GM12891 (cell line): ENCODE results near the gene FAM185A. TPM values are rescaled to one million over a fixed set of nuclear protein-coding genes. Genes with fewer than 3 reads are reported as not detected.
"Not testable (repeated sequence)": the region's sequence is repeated elsewhere in the genome, so short reads cannot be mapped to it uniquely, and the experiment has no call there.

ENCODE experiments used
- DNase-seq: peaks from one replicate; pipeline ENCODE4 v3.0.0; 2011; ENCODE audit warnings: low spot score; ENCODE audit not compliant: insufficient read length
- FAIRE-seq: peaks from 2 replicates; lab custom pipeline; 2011; peaks lifted over from hg19 to GRCh38; lab: Jason Lieb, UNC
- POLR2A ChIP-seq: IDR thresholded peaks from 2 replicates; pipeline ENCODE4 v1.6.1; 2011; ENCODE audit warnings: low read depth, low read length, control low read depth
- POU2F2 ChIP-seq: IDR thresholded peaks from 2 replicates; pipeline ENCODE4 v1.6.1; 2011; ENCODE audit warnings: low read depth, mild to moderate bottlenecking, control low read depth, low read length, moderate library complexity
- SPI1 ChIP-seq: IDR thresholded peaks from 2 replicates; pipeline ENCODE4 v1.6.1; 2011; ENCODE audit warnings: low read depth, low read length, control low read depth
- polyA plus RNA-seq: library from polyadenylated mRNA; unstranded; fragments of >200 nt; gene quantifications from one replicate; pipeline ENCODE4 v1.2.1, GENCODE V29; 2012; ENCODE audit warnings: low read depth, missing spikeins, inconsistent platforms; ENCODE audit not compliant: missing spikeins

Gene FAM185A
- 4.0 TPM for polyA plus RNA-seq

- peak; percentile 63 for DNase-seq
- FAIRE-seq = peak; percentile 99
- 0 out of 2 replicates have a peak, but pooled peaks have one; percentile 46 for TF ChIP-seq POU2F2
Observed at GRCh38 chr7:102748605-102749444, at the start of gene FAM185A. Gene FAM185A, plus strand, starts transcription at chr7:102748999. Its CDS starts 209 bp downstream, at chr7:102749208.

DNA sequence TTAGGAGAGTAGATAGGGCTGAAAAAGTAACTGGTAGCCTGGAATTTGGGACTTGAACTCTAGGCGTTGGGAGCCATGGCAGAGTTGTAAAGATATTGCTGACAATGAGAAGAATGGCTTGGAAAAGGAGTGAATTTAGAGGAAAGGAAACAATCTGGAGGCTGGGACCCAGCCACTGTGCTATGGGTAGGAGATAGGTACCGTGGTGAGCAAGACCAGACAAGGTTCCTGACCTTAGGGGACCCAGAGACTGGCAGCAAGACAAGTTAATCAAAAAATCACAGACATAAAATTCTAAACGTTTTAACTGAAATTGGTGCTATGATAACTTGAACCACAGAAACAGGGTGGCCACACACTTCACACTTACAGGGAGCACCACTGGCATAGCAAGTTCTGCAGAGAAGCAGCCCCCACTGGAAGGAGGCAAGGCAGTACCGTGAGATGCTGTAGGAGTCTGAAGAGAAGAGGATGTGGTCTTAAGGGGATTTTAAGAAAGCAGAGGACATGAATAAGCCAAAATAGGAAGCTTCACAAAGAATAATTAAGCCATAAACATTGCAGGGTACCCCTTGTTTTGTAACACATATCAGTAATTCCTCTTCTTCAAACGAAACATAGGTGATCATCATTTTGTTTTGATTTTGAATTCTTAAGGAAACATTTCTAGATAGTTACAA, 35.6 kb upstream of the FAM185A start:
- TF ChIP-seq POU2F2 (0 out of 2 replicates have a peak, but pooled peaks have one; percentile 40), POLR2A (0 out of 2 replicates have a peak, but pooled peaks have one; percentile 31), SPI1 (peak; percentile 59)
- FAIRE-seq, DNase-seq: not testable (repeated sequence)

DNA sequence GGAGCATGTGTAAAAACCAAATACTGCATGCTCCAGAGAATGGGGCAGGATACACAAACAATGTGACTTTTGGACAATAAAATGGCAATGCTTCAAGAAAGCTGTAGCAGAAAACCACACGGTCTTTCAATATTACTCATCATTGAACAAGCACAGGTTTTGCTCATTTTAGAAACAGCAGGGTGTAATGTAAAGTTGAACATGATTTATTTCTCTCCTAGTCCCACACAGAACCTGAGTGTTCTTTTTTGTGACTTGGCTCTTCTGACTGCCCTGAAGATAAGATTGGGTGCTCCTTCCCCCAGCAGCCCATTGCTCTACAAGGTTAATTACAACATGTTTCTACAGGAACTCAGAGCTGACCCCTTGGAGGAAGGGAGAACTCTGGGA, 35.1 kb upstream of the FAM185A start:
- not testable (repeated sequence) for DNase-seq
- FAIRE-seq = peak; percentile 95

GRCh38 chr7:102714774-102715522, 33.9 kb upstream of the FAM185A start:
- FAIRE-seq = peak; percentile 84
- not testable (repeated sequence) for DNase-seq

DNA sequence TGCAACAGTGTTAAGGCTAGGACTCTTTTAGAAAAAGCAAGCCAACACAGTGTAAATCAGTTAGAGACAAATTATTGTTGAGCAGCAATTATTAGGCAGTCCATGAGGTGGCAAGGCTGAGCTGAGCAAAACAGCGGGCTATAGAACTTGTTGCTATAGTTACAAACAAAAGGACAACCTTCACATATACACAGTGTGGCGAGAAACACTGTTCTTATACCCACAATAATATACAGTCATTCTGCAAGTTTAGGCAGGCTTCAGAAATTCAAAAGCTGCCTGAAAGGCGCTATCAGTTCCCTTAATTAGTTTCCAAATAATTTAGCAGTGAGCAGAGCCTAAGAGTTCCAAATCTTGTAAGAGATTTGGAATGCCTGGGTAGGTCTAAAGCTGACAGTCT, 33.1 kb upstream of the FAM185A start:
- DNase-seq = not testable (repeated sequence)
- FAIRE-seq = peak; percentile 97

DNA sequence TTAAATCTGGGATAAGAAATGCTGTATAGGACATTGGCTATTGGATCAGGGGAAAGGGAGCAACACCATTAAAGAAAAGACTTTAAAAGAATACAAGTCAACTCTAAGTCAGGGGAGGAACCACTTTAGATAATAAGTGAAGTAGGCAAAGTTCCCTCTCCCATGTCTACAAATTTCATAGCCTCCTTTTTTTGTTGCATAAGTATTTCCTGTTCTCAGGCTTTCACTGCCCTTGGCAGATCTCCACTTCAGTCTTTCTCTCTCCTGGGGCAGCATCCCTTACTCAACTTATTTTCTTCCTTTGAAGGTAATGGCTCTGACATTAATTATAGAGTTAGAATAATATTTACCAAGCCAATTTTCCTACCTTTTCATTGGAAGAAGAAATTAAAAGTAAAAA, 30.3 kb upstream of the FAM185A start:
- not testable (repeated sequence) for DNase-seq, FAIRE-seq

More for the DNA sequence above, 33.1 kb upstream of the FAM185A start:
- TF ChIP-seq SPI1 = peak; percentile 64

DNA sequence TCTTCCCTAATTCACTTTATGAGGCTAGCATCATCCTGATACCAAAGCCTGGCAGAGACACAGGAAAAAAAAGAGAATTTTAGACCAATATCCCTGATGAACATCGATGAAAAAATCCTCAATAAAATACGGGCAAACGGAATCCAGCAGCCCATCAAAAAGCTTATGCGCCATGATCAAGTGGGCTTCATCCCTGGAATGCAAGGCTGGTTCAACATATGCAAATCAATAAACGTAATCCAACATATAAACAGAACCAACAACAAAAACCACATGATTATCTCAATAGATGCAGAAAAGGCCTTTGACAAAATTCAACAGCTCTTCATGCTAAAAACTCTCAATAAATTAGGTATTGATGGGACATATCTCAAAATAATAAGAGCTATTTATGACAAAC, 22.6 kb upstream of the FAM185A start:
- FAIRE-seq, DNase-seq: not testable (repeated sequence)

DNA sequence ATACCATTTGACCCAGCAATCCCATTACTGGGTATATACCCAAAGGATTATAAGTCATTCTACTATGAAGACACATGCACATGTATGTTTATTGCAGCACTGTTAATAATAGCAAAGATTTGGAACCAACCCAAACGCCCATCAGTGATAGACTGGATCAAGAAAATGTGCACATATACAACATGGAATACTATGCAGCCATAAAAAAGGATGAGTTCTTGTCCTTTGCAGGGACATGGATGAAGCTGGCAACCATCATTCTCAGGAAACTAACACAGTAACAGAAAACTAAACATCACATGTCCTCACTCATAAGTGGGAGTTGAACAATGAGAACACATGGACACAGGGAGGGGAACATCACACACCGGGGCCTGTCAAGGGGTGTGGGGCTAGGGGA, 19.1 kb upstream of the FAM185A start:
- not testable (repeated sequence) for DNase-seq, FAIRE-seq

DNA sequence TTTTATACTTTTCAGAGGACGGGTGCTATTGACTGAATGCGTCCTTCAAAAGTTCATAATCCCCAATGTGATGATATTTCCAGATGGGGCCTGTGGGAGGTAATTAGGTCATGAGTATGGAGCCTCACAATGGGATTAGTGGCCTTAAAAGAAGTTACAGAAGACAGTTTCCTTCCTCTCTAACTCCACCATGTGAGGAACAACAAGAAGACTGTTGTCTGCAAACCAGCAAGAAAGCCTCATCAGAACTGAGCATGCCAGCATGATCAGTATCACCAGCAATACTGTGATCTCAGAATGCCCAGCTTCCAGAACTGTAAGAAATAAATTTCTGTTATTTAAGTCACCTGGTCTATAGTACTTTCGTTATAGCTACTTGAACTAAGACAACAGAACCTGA, 18.4 kb upstream of the FAM185A start:
- FAIRE-seq, DNase-seq: not testable (repeated sequence)

- FAIRE-seq = peak; percentile 87
- DNase-seq = not testable (repeated sequence)
- peak; percentile 43 for TF ChIP-seq SPI1
Observed at GRCh38 chr7:102742002-102742771, 6.6 kb upstream of the FAM185A start.

GRCh38 chr7:102743861-102744260, 4.9 kb upstream of the FAM185A start:
- FAIRE-seq = peak; percentile 35
- DNase-seq = not testable (repeated sequence)

GRCh38 chr7:102745494-102746288, 3.1 kb upstream of the FAM185A start:
- DNase-seq, FAIRE-seq: not testable (repeated sequence)

DNA sequence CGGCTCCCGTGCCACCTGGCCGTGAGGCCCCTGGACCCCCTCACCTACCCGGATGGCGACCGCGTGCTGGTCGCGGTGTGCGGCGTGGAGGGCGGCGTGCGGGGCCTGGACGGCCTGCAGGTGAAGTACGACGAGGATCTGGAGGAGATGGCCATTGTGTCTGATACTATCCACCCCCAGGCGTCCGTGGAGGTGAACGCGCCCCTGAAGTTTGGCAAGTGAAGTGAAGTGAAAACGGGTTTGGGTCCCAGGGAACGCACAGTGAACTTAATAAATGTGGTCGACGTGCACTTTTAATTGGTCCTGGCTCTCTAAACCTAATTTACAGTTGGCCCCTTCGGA, 617 bp downstream of the FAM185A start:
- FAIRE-seq, DNase-seq: not testable (repeated sequence)

- FAIRE-seq = not testable (repeated sequence)
Observed at GRCh38 chr7:102758227-102758626, 9.4 kb downstream of the FAM185A start.

DNA sequence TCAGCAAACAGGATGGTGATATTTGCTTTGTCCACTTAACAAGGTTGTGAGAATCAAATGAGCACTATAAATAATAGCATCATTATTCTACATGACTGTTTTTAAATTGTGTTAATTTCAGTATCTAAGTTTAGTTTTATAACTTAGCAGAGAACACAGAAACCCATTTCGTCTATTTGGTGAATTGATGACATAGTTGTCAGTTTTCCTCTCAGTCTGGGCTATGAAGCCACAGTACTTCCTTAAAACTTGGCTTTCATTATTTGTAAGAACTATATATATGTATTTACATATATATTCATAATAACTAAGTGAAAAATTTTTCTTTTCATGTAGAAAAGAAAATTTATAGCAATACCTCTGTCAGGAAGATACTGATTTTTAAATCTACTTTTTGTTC, 11.1 kb downstream of the FAM185A start:
- not testable (repeated sequence) for FAIRE-seq, DNase-seq

More at GRCh38 chr7:102758227-102758626, 9.4 kb downstream of the FAM185A start:
- not testable (repeated sequence) for DNase-seq

- DNase-seq, FAIRE-seq: not testable (repeated sequence)
Observed at GRCh38 chr7:102761234-102761633, 12.4 kb downstream of the FAM185A start.
